MM.1S (cell line): ENCODE data around the gene UQCC5.

Experiments
- DNase-seq: peaks from one replicate; pipeline ENCODE4 v3.0.0-alpha.2; 2015
- H2AFZ ChIP-seq: fragments of 300-600 bp; sonication (generic); 2 replicates; pipeline ENCODE4 v1.6.0; 2016; ENCODE audit warnings: antibody characterized with exemption, low read length
- H3F3A ChIP-seq: fragments of 300-600 bp; sonication (generic); 2 replicates; pipeline ENCODE4 v1.6.1; 2016; ENCODE audit warnings: mild to moderate bottlenecking, antibody characterized with exemption, low read length, moderate library complexity, mixed read lengths; ENCODE audit not compliant: insufficient read depth
- H3K27ac ChIP-seq: fragments of 300-600 bp; sonication (generic); 2 replicates; pipeline ENCODE4 v1.5.1; 2016; ENCODE audit warnings: mild to moderate bottlenecking, low read length
- H3K27me3 ChIP-seq: fragments of 300-600 bp; sonication (generic); replicated peaks from 2 replicates; pipeline ENCODE4 v1.6.0; 2016; ENCODE audit warnings: low read length; ENCODE audit not compliant: insufficient read depth
- H3K36me3 ChIP-seq: fragments of 300-600 bp; sonication (generic); replicated peaks from 2 replicates; pipeline ENCODE4 v1.6.1; 2016; ENCODE audit warnings: mild to moderate bottlenecking, low read length, mixed read lengths; ENCODE audit not compliant: insufficient read depth
- H3K4me1 ChIP-seq: fragments of 300-600 bp; sonication (generic); 2 replicates; pipeline ENCODE4 v1.6.1; 2016; ENCODE audit warnings: low read length, mixed read lengths
- H3K4me2 ChIP-seq: fragments of 300-600 bp; sonication (generic); 2 replicates; pipeline ENCODE4 v1.6.0; 2016; ENCODE audit warnings: low read depth, low read length
- H3K4me3 ChIP-seq: fragments of 300-600 bp; sonication (generic); 2 replicates; pipeline ENCODE4 v1.5.1; 2016; ENCODE audit warnings: low read length, mixed read lengths
- H3K79me2 ChIP-seq: fragments of 300-600 bp; sonication (generic); 2 replicates; pipeline ENCODE4 v1.6.1; 2016; ENCODE audit warnings: mixed run types, low read length, mixed read lengths
- H3K9ac ChIP-seq: fragments of 300-600 bp; sonication (generic); 2 replicates; pipeline ENCODE4 v1.6.1; 2016; ENCODE audit warnings: low read length, mixed read lengths
- H3K9me2 ChIP-seq: fragments of 300-600 bp; sonication (generic); replicated peaks from 2 replicates; pipeline ENCODE4 v1.6.1; 2016; ENCODE audit warnings: mild to moderate bottlenecking, low read length, mixed read lengths; ENCODE audit not compliant: insufficient read depth
- H3K9me3 ChIP-seq: fragments of 300-600 bp; sonication (generic); replicated peaks from 2 replicates; pipeline ENCODE4 v1.6.1; 2016; ENCODE audit warnings: mild to moderate bottlenecking, low read length, mixed read lengths; ENCODE audit not compliant: insufficient read depth
- H4K20me1 ChIP-seq: fragments of 300-600 bp; sonication (generic); 2 replicates; pipeline ENCODE4 v1.6.1; 2016; ENCODE audit warnings: mild to moderate bottlenecking, low read length, moderate library complexity, mixed read lengths; ENCODE audit not compliant: insufficient read depth
- EZH2 ChIP-seq: fragments of 300-600 bp; sonication (generic); optimal IDR thresholded peaks from 2 replicates; pipeline ENCODE3; 2017; ENCODE audit warnings: low read depth, mild to moderate bottlenecking, antibody characterized with exemption, low read length, mixed read lengths
- EZH2phosphoT487 ChIP-seq: fragments of 300-600 bp; sonication (generic); IDR thresholded peaks from 2 replicates; pipeline ENCODE4 v1.6.1; 2018; ENCODE audit warnings: antibody characterized with exemption, low read length
- TF ChIP-seq, protein P1 (sequence below): fragments of 300-600 bp; sonication (generic); IDR thresholded peaks from 2 replicates; pipeline ENCODE4 v1.5.1; 2016; ENCODE audit warnings: antibody characterized with exemption, low read length, mixed read lengths

UQCC5 gene

DNA sequence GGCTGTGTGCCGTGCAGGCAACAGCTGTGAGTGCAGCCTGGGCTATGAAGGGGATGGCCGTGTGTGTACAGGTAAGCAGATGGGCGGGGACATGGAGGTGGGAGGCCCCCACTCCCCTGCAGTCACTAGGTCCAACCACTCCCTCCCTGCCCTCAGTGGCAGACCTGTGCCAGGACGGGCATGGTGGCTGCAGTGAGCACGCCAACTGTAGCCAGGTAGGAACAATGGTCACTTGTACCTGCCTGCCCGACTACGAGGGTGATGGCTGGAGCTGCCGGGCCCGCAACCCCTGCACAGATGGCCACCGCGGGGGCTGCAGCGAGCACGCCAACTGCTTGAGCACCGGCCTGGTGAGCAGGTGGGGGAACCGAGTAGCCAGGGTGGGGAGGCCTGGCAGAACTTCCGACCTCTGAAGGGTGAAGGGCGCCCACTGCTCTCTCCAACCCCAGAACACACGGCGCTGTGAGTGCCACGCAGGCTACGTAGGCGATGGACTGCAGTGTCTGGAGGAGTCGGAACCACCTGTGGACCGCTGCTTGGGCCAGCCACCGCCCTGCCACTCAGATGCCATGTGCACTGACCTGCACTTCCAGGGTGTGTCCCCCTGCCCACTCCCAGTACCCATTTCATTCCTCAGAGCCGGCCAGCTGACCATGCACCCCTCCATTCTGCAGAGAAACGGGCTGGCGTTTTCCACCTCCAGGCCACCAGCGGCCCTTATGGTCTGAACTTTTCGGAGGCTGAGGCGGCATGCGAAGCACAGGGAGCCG, 14.3 kb upstream of the UQCC5 start:
- Histone ChIP-seq H4K20me1 (no peaks in the 10 kb centered on the region), H2AFZ (no peak overlapping the region), H3K27me3 (no peaks in the 10 kb centered on the region; the same call in 1 of the 2 replicates), H3F3A (no peaks in the 10 kb centered on the region), H3K4me1 (no peaks in the 10 kb centered on the region), H3K36me3 (no peaks in the 10 kb centered on the region), H3K4me2 (no peak overlapping the region), H3K4me3 (no peak overlapping the region), H3K9me3 (no peaks in the 10 kb centered on the region), H3K9ac (no peak overlapping the region), H3K27ac (no peak overlapping the region), H3K79me2 (no peaks in the 10 kb centered on the region), H3K9me2 (no peaks in the 10 kb centered on the region)
- no peak for DNase-seq
- TF ChIP-seq EZH2 (no peak), EZH2phosphoT487 (no peak)
- TF ChIP-seq, protein P1, sequence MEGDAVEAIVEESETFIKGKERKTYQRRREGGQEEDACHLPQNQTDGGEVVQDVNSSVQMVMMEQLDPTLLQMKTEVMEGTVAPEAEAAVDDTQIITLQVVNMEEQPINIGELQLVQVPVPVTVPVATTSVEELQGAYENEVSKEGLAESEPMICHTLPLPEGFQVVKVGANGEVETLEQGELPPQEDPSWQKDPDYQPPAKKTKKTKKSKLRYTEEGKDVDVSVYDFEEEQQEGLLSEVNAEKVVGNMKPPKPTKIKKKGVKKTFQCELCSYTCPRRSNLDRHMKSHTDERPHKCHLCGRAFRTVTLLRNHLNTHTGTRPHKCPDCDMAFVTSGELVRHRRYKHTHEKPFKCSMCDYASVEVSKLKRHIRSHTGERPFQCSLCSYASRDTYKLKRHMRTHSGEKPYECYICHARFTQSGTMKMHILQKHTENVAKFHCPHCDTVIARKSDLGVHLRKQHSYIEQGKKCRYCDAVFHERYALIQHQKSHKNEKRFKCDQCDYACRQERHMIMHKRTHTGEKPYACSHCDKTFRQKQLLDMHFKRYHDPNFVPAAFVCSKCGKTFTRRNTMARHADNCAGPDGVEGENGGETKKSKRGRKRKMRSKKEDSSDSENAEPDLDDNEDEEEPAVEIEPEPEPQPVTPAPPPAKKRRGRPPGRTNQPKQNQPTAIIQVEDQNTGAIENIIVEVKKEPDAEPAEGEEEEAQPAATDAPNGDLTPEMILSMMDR, result no peak

DNA sequence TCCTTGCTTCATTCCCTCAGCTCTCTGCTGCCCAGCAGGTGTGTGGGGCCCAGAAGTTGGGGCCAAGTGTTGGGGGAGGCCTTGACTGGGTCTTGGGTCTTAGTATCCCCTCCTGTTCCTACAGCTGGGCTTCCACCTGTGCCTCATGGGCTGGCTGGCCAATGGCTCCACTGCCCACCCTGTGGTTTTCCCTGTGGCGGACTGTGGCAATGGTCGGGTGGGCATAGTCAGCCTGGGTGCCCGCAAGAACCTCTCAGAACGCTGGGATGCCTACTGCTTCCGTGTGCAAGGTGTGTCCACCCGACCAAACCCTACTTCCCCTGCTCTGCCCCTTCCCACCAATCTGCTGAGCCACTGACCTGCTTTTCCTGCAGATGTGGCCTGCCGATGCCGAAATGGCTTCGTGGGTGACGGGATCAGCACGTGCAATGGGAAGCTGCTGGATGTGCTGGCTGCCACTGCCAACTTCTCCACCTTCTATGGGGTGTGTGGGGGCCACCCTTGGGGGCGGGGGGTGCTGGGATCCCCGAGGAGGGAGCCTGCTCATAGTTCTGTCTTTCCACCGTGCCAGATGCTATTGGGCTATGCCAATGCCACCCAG, 13.7 kb upstream of the UQCC5 start:
- no peaks in the 10 kb centered on the region for H3K4me1 ChIP-seq

DNA sequence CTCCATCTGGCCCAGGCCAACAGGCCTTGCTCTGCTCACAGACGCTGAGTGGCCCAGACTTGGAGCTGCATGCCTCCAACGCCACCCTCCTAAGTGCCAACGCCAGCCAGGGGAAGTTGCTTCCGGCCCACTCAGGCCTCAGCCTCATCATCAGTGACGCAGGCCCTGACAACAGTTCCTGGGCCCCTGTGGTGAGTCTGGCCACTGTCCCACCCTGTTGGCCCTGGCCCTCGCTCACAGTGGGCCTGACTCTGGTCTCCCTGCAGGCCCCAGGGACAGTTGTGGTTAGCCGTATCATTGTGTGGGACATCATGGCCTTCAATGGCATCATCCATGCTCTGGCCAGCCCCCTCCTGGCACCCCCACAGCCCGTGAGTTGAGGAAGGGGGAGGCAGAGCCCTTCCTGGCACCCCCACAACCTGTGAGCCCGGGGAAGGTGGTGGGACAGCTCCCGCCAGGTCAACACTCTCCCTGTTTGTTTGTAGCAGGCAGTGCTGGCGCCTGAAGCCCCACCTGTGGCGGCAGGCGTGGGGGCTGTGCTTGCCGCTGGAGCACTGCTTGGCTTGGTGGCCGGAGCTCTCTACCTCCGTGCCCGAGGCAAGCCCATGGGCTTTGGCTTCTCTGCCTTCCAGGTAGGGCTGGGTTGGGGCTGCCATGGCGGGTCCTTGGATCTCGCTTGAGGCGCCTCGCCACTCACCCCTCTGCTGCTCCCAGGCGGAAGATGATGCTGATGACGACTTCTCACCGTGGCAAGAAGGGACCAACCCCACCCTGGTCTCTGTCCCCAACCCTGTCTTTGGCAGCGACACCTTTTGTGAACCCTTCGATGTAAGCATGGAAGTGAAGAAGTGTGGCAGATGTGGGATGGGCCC, 12.8 kb upstream of the UQCC5 start:
- Histone ChIP-seq H3K36me3 (no peaks in the 10 kb centered on the region), H3K27me3 (no peaks in the 10 kb centered on the region), H3F3A (no peaks in the 10 kb centered on the region), H3K79me2 (no peaks in the 10 kb centered on the region), H3K27ac (no peak overlapping the region), H3K9me3 (no peaks in the 10 kb centered on the region), H3K4me3 (no peak overlapping the region), H4K20me1 (no peaks in the 10 kb centered on the region), H3K4me1 (no peaks in the 10 kb centered on the region), H3K9me2 (no peaks in the 10 kb centered on the region), H2AFZ (no peak overlapping the region), H3K4me2 (no peak overlapping the region), H3K9ac (no peak overlapping the region)
- TF ChIP-seq EZH2phosphoT487 (no peak), EZH2 (no peak)
- TF ChIP-seq, protein P1, result no peak
- no peak for DNase-seq

More for the DNA sequence above, 13.7 kb upstream of the UQCC5 start:
- no peak overlapping the region for H3K4me2 ChIP-seq
- no peak for TF ChIP-seq EZH2phosphoT487
- TF ChIP-seq, protein P1, result no peak
- no peak for TF ChIP-seq EZH2
- no peak overlapping the region for H2AFZ ChIP-seq
- H3K9me2 ChIP-seq, result no peaks in the 10 kb centered on the region
- no peak overlapping the region for H3K4me3 ChIP-seq
- H3K79me2 ChIP-seq, result no peaks in the 10 kb centered on the region
- no peak overlapping the region for H3K27ac ChIP-seq
- H3F3A ChIP-seq, result no peaks in the 10 kb centered on the region
- no peaks in the 10 kb centered on the region for H3K9me3 ChIP-seq
- no peak overlapping the region for H3K9ac ChIP-seq
- H3K27me3 ChIP-seq, result no peaks in the 10 kb centered on the region; the same call in 1 of the 2 replicates
- H4K20me1 ChIP-seq, result no peaks in the 10 kb centered on the region
- no peak for DNase-seq
- H3K36me3 ChIP-seq, result no peaks in the 10 kb centered on the region
